Gastrocnemius medialis (tissue), 4 donors: ENCODE results near the gene KIAA2012.

Source experiments
- POLR2A ChIP-seq, 2 donors: fragments of 450-650 bp; IDR thresholded peaks; one replicate each; pipeline ENCODE4 v1.6.1; 2017; ENCODE audit warnings: antibody characterized with exemption in 2 of 2, mild to moderate bottlenecking in 2 of 2, moderate library complexity in 2 of 2
- TF ChIP-seq, protein P1 (sequence below), 5 experiments: fragments of 450-650 bp in 3 of 5; fragments of 200-600 bp in 2 of 5; sonication (generic) in 2 of 5; IDR thresholded peaks in 4 of 5; conservative IDR thresholded peaks in 1 of 5; 1 replicate in 4 of 5; 2 replicates in 1 of 5; pipeline ENCODE4 v1.5.1; 2016 to 2019; ENCODE audit warnings: antibody characterized with exemption in 5 of 5, mild to moderate bottlenecking in 3 of 5, moderate library complexity in 3 of 5

DNA sequence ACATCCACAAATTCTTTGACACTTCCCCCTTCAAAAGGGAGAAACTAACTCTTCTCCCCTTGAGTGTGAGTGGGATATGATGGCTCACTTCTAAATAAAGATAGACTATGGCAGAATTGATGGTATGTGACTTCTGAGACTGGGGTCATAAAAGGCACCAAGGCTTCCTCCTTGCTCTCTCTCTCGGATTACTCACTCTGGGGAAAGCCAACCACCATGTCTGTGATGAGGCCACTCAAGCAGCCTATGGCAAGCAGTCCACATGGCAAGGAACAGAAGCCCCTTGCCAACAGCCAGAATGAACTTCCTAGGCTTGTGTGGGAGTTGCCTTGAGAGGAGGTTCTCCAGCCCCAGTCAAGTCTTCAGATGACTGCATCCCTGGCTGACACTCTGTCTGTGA lies 43.6 kb downstream of the KIAA2012 start:
- TF ChIP-seq, protein P1, sequence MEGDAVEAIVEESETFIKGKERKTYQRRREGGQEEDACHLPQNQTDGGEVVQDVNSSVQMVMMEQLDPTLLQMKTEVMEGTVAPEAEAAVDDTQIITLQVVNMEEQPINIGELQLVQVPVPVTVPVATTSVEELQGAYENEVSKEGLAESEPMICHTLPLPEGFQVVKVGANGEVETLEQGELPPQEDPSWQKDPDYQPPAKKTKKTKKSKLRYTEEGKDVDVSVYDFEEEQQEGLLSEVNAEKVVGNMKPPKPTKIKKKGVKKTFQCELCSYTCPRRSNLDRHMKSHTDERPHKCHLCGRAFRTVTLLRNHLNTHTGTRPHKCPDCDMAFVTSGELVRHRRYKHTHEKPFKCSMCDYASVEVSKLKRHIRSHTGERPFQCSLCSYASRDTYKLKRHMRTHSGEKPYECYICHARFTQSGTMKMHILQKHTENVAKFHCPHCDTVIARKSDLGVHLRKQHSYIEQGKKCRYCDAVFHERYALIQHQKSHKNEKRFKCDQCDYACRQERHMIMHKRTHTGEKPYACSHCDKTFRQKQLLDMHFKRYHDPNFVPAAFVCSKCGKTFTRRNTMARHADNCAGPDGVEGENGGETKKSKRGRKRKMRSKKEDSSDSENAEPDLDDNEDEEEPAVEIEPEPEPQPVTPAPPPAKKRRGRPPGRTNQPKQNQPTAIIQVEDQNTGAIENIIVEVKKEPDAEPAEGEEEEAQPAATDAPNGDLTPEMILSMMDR (IDR thresholded peaks at IDR 0.05 in 4 of 5, conservative IDR thresholded peaks at IDR 0.05 in 1 of 5): no peak
- TF ChIP-seq POLR2A (IDR thresholded peaks at IDR 0.05): no peak
